ENCODE results near the gene AP5Z1.
A peak's percentile ranks its signal among the peaks of the same experiment; 100 is the strongest.

Gene AP5Z1

GRCh38 chr7:4765776-4766490 lies 9.5 kb upstream of the AP5Z1 start:
- DNase-seq (ENCODE audit: low read depth in 2 of 2), result no peak
- peak; percentile 21 for TF ChIP-seq CTCF (IDR thresholded peaks at IDR 0.05; ENCODE audit: low read depth, low read length)
- H3K4me3 ChIP-seq (replicated peaks in 1 of 2; ENCODE audit: low read depth in 2 of 2, low read length in 2 of 2), result no peak overlapping the region

- H3K4me3 ChIP-seq (replicated peaks in 1 of 2; ENCODE audit: low read depth in 2 of 2, low read length in 2 of 2), result no peak overlapping the region
- no peak for TF ChIP-seq CTCF (IDR thresholded peaks at IDR 0.05; ENCODE audit: low read depth, low read length)
- DNase-seq (ENCODE audit: low read depth in 2 of 2), result no peak
Observed at GRCh38 chr7:4766666-4767519, 8.5 kb upstream of the AP5Z1 start.

GRCh38 chr7:4768597-4769569 lies 6.5 kb upstream of the AP5Z1 start:
- no peak for TF ChIP-seq CTCF (IDR thresholded peaks at IDR 0.05; ENCODE audit: low read depth, low read length)
- no peak overlapping the region for H3K4me3 ChIP-seq (replicated peaks in 1 of 2; ENCODE audit: low read depth in 2 of 2, low read length in 2 of 2)
- DNase-seq (ENCODE audit: low read depth in 2 of 2), result no peak

- peak; percentile 27 to 54 for DNase-seq (ENCODE audit: low read depth in 2 of 2)
- H3K4me3 ChIP-seq (replicated peaks in 1 of 2; ENCODE audit: low read depth in 2 of 2, low read length in 2 of 2), result no peak overlapping the region
- TF ChIP-seq CTCF (IDR thresholded peaks at IDR 0.05; ENCODE audit: low read depth, low read length), result no peak
Observed at GRCh38 chr7:4769761-4770160, 5.7 kb upstream of the AP5Z1 start.

- H3K4me3 ChIP-seq (replicated peaks in 1 of 2; ENCODE audit: low read depth in 2 of 2, low read length in 2 of 2), result no peak overlapping the region
- DNase-seq (ENCODE audit: low read depth in 2 of 2), result no peak
- TF ChIP-seq CTCF (IDR thresholded peaks at IDR 0.05; ENCODE audit: low read depth, low read length), result no peak
Observed at GRCh38 chr7:4770886-4771285, 4.5 kb upstream of the AP5Z1 start.

- DNase-seq (ENCODE audit: low read depth in 2 of 2), result no peak
- no peak for TF ChIP-seq CTCF (IDR thresholded peaks at IDR 0.05; ENCODE audit: low read depth, low read length)
- H3K4me3 ChIP-seq (replicated peaks in 1 of 2; ENCODE audit: low read depth in 2 of 2, low read length in 2 of 2), result no peak overlapping the region
Observed at GRCh38 chr7:4771737-4772136, 3.7 kb upstream of the AP5Z1 start.

Data from cardiac fibroblast (primary cell).